ENCODE data around the gene RBPJ.

DNA sequence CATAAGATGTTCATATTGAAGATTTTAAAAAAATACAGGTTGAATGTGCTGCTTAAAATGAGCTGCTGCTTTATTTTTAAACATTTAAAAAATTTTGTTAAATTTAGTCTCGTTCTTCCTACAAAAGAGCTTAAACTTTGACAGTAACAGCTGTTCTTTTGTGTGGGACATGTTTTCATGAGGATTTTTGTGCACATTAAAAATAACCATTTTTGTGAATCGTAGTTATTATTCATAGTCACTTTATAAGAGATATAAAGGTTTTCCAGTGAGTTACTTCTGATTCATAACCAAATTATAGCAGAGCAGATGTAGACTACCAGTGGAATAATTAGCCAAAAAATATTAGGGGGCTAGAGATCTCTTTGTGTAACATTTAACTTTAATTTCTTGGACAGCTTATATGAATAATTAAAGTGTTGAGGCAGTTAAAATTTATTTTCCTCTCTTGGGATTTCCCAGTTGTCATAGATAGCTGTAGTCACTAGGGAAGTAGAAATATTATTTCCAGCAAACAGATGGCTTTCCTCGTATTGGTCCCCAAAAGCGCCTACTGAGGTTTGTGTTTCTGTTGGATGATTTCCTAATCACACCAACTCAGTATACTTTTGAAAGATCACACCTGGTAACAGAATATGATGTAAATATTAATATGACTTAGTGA is 24.2 kb downstream of the RBPJ start:
- TF ChIP-seq, protein P1, sequence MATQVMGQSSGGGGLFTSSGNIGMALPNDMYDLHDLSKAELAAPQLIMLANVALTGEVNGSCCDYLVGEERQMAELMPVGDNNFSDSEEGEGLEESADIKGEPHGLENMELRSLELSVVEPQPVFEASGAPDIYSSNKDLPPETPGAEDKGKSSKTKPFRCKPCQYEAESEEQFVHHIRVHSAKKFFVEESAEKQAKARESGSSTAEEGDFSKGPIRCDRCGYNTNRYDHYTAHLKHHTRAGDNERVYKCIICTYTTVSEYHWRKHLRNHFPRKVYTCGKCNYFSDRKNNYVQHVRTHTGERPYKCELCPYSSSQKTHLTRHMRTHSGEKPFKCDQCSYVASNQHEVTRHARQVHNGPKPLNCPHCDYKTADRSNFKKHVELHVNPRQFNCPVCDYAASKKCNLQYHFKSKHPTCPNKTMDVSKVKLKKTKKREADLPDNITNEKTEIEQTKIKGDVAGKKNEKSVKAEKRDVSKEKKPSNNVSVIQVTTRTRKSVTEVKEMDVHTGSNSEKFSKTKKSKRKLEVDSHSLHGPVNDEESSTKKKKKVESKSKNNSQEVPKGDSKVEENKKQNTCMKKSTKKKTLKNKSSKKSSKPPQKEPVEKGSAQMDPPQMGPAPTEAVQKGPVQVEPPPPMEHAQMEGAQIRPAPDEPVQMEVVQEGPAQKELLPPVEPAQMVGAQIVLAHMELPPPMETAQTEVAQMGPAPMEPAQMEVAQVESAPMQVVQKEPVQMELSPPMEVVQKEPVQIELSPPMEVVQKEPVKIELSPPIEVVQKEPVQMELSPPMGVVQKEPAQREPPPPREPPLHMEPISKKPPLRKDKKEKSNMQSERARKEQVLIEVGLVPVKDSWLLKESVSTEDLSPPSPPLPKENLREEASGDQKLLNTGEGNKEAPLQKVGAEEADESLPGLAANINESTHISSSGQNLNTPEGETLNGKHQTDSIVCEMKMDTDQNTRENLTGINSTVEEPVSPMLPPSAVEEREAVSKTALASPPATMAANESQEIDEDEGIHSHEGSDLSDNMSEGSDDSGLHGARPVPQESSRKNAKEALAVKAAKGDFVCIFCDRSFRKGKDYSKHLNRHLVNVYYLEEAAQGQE (IDR thresholded peaks at IDR 0.05; ENCODE audit: low read depth, low read length) = no peak
- TF ChIP-seq FOSL2 (IDR thresholded peaks at IDR 0.05; ENCODE audit: borderline replicate concordance, low read depth) (no peak), TCF12 (IDR thresholded peaks at IDR 0.05) (no peak), POLR2AphosphoS5 (IDR thresholded peaks at IDR 0.05; ENCODE audit: low read depth, low read length) (no peak), SMC3 (IDR thresholded peaks at IDR 0.05; ENCODE audit: low read depth, low read length) (no peak)
